Body of pancreas (tissue), 4 donors: ENCODE measurements around the gene SKIL. TPM values are rescaled to one million over a fixed set of nuclear protein-coding genes. Genes with fewer than 3 reads are reported as not detected.
A peak's percentile ranks its signal among the peaks of the same experiment; 100 is the strongest.

Experiments used
- ATAC-seq: fragments of 150-250 bp; one replicate; pipeline ENCODE4 v1.9.1; 2016
- DNase-seq, 4 donors: peaks; one replicate each; pipeline ENCODE4 v3.0.0-alpha.2; 2019
- H3K27ac ChIP-seq, 4 donors: fragments of 200-600 bp; sonication (generic); 1 replicate in 3 of 4; 2 replicates in 1 of 4; pipeline versions ENCODE4 v1.5.1 to v1.6.1; 2016 to 2019; ENCODE audit warnings: mild to moderate bottlenecking in 1 of 4, mixed read lengths in 1 of 4, moderate library complexity in 1 of 4
- H3K27me3 ChIP-seq, 2 donors: fragments of 200-600 bp; sonication (generic); one replicate each; pipeline ENCODE4 v1.6.0; 2016; ENCODE audit warnings: mild to moderate bottlenecking in 1 of 2
- H3K36me3 ChIP-seq, 2 donors: fragments of 200-600 bp; sonication (generic); replicated peaks in 1 of 2; 2 replicates each; pipeline ENCODE4 v1.5.1; 2016; ENCODE audit warnings: low read depth in 2 of 2; ENCODE audit not compliant: insufficient read depth in 1 of 2
- H3K4me1 ChIP-seq: fragments of 200-600 bp; sonication (generic); one replicate; pipeline ENCODE4 v1.6.0; 2016
- H3K4me3 ChIP-seq, 2 donors: fragments of 200-600 bp; sonication (generic); 1 replicate in 1 of 2; 2 replicates in 1 of 2; pipeline ENCODE4 v1.5.1; 2016 to 2019
- H3K9me3 ChIP-seq, 3 donors: fragments of 200-600 bp; sonication (generic); 1 replicate in 2 of 3; 2 replicates in 1 of 3; pipeline ENCODE4 v1.5.1; 2016
- POLR2A ChIP-seq, 3 donors: fragments of 450-650 bp; IDR thresholded peaks; one replicate each; pipeline ENCODE4 v1.6.1; 2016; ENCODE audit warnings: antibody characterized with exemption in 3 of 3, mild to moderate bottlenecking in 2 of 3
- WGBS, 2 donors: methylation state at CpG; one replicate each; pipeline ENCODE4 v1.1.5; 2017; 5-methylcytosine and 5-hydroxymethylcytosine counted together
- intact Hi-C: fragments of 100-400 bp; cut with DNase I; formaldehyde crosslinking; loops from one replicate; pipeline ENCODE4 v1.15.1; 2023
- total RNA-seq, 2 donors: library from RNA; depleted of rRNA; stranded (reverse); fragments of >200 nt; gene quantifications; one replicate each; pipeline ENCODE4 v1.1.0, GENCODE V29; 2016
- TF ChIP-seq, protein P1 (sequence below), 7 experiments: fragments of 450-650 bp in 4 of 7; fragments of 200-600 bp in 3 of 7; sonication (generic) in 3 of 7; IDR thresholded peaks; one replicate each; pipeline ENCODE4 v1.5.1; 2016 to 2019; ENCODE audit warnings: antibody characterized with exemption in 7 of 7

SKIL gene
- total RNA-seq, 2 donors from 2014 or later, result 17.5 to 22.6 TPM

DNA sequence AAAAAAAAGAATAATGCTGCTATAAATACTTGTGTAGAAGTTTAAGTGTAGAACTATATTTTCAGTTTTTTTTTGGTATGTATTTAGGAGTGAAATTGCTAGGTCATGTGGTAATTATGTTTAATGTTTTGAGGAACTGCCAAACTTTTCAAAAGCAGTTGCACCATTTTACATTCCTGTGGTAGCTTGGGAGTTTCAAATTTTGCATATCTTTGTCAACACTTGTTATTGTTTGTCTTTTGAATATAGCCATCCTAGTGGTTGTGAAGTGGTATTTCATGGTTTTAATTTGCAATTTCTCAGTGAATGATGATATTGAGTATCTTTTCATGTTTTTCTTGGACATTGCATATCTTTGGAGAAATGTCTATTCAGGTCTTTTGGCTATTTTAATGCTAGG, 30.4 kb downstream of the SKIL start:
- H3K27me3 ChIP-seq, result no peaks in the 10 kb centered on the region
- DNase-seq (no peak), ATAC-seq (no peak)
- TF ChIP-seq POLR2A (IDR thresholded peaks at IDR 0.05), result no peak
- TF ChIP-seq, protein P1, sequence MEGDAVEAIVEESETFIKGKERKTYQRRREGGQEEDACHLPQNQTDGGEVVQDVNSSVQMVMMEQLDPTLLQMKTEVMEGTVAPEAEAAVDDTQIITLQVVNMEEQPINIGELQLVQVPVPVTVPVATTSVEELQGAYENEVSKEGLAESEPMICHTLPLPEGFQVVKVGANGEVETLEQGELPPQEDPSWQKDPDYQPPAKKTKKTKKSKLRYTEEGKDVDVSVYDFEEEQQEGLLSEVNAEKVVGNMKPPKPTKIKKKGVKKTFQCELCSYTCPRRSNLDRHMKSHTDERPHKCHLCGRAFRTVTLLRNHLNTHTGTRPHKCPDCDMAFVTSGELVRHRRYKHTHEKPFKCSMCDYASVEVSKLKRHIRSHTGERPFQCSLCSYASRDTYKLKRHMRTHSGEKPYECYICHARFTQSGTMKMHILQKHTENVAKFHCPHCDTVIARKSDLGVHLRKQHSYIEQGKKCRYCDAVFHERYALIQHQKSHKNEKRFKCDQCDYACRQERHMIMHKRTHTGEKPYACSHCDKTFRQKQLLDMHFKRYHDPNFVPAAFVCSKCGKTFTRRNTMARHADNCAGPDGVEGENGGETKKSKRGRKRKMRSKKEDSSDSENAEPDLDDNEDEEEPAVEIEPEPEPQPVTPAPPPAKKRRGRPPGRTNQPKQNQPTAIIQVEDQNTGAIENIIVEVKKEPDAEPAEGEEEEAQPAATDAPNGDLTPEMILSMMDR (IDR thresholded peaks at IDR 0.05), result no peak
- H3K36me3 ChIP-seq, result peaks cover 0 to 12% of the 10 kb centered on the region in 2 donors
- H3K4me1 ChIP-seq, result no peaks in the 10 kb centered on the region
- no peak overlapping the region for H3K4me3 ChIP-seq
- intact Hi-C loops, result no loop called here
- no peak overlapping the region for H3K27ac ChIP-seq
- H3K9me3 ChIP-seq, result no peaks in the 10 kb centered on the region

DNA sequence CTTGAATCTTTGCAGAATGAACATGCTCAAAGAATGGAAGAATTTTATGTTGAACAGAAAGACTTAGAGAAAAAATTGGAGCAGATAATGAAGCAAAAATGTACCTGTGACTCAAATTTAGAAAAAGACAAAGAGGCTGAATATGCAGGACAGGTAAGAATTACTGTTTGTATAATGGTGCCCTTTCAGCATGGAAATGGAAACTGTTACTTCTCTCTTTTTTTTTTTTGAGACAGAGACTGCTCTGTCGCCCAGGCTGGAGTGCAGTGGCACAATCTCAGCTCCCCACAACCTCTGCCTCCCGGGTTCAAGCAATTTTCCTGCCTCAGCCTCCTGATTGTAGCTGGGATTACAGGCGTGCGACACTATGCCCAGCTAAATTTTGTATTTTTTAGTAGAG, 33.6 kb downstream of the SKIL start:
- WGBS, 2 donors, result 85 to 93% methylated on average over 4 of the region's 4 CpGs
- H3K4me3 ChIP-seq, result no peak overlapping the region
- H3K27me3 ChIP-seq, result no peaks in the 10 kb centered on the region
- H3K9me3 ChIP-seq, result no peaks in the 10 kb centered on the region
- TF ChIP-seq POLR2A (IDR thresholded peaks at IDR 0.05), result no peak
- TF ChIP-seq, protein P1 (IDR thresholded peaks at IDR 0.05), result no peak
- intact Hi-C loops, result no loop called here
- ATAC-seq (no peak), DNase-seq (no peak)
- H3K36me3 ChIP-seq, result peaks cover 0 to 12% of the 10 kb centered on the region in 2 donors
- H3K4me1 ChIP-seq, result no peaks in the 10 kb centered on the region
- H3K27ac ChIP-seq, result no peak overlapping the region

DNA sequence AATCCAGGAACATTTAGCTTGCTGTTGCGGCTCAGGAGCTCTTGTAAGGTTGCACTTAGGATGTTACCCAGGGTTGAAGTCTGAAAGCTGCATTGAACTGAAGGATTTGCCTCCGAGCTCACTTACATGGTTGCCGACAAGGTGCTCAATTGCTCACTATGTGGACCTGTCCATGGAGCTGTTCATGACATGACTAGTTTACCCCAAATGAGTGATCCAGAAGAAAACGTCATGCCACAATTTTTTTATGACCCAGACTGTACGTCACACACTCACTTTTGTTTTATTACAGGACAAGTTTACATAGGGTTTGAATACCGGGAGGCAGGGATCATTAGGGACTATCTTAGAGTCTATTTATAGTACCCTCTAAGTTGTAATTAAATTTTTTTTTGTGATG, 40.2 kb downstream of the SKIL start:
- DNase-seq (no peak), ATAC-seq (no peak)
- Histone ChIP-seq H3K27ac (no peak overlapping the region), H3K4me3 (no peak overlapping the region), H3K4me1 (no peaks in the 10 kb centered on the region), H3K9me3 (no peaks in the 10 kb centered on the region), H3K36me3 (no peaks in the 10 kb centered on the region), H3K27me3 (no peaks in the 10 kb centered on the region)
- intact Hi-C loops, result no loop called here
- TF ChIP-seq POLR2A (IDR thresholded peaks at IDR 0.05), result no peak
- TF ChIP-seq, protein P1 (IDR thresholded peaks at IDR 0.05), result no peak
- WGBS, 2 donors, result 92 to 94% methylated on average over 6 of the region's 6 CpGs

DNA sequence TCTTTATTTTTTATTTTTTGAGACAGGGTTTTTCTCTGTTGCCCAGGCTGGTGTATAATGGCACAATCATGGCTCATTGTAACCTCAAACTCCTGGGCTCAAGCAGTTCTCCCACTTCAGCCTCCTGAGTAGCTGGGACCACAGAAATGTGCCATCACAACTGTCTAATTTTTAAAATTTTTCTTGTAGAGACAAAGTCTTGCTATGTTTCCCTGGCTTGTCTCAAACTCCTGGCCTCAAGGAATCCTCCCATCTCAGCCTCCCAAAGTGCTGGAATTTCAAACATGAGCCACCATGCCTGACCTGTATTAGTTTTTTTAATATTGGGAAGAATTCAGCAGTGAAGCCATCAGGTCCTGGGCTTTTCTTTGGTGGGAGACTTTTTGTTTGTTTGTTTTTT, 47.6 kb downstream of the SKIL start:
- ATAC-seq (no peak), DNase-seq (no peak)
- H3K4me1 ChIP-seq, result no peaks in the 10 kb centered on the region
- no peak overlapping the region for H3K4me3 ChIP-seq
- no peaks in the 10 kb centered on the region for H3K9me3 ChIP-seq
- H3K36me3 ChIP-seq, result no peaks in the 10 kb centered on the region
- H3K27me3 ChIP-seq, result no peaks in the 10 kb centered on the region
- intact Hi-C loops, result loop anchor here (10.0 kb wide), 1 partner anchor 90 kb away; no protein-coding TSS in a partner anchor
- no peak overlapping the region for H3K27ac ChIP-seq
- TF ChIP-seq POLR2A (IDR thresholded peaks at IDR 0.05), result no peak
- TF ChIP-seq, protein P1 (IDR thresholded peaks at IDR 0.05), result no peak

DNA sequence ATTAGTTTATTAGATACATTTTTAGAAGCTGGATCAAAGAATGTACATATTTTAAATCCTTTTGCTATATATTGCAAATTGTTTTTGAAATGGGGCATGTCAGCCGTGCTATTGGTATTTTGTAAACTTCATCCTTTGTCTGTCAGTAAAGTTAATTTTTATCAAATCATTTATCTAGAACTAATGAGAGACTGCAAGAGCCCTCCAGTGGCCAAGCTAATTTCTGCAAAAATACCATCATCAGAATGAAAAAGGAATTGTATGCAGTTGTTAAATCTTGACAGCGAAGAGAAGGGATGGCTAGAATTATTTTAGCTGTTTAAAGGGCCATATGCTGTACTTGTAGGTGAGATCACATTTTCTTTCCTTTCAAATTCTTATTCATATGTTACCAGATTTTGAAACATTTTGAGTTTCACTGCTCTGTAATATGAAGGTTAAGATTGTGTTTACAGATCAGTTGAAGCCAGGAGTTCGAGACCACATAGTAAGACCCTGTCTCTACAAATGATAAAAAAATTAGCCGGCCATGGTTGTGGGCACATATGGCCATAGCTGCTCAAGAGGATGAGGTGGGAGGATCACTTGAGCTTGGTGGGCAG, 53.0 kb downstream of the SKIL start:
- intact Hi-C loops, result loop anchor here (10.0 kb wide), 1 partner anchor 404 kb away; no protein-coding TSS in a partner anchor
- H3K27ac ChIP-seq, result no peak overlapping the region
- peak in 1 of 4 donors; percentile 22 for DNase-seq
- H3K27me3 ChIP-seq, result no peaks in the 10 kb centered on the region
- H3K4me1 ChIP-seq, result no peaks in the 10 kb centered on the region
- no peak overlapping the region for H3K4me3 ChIP-seq
- no peaks in the 10 kb centered on the region for H3K36me3 ChIP-seq
- no peak for TF ChIP-seq POLR2A (IDR thresholded peaks at IDR 0.05)
- TF ChIP-seq, protein P1 (IDR thresholded peaks at IDR 0.05), result peak in 6 of 7 experiments; percentile 11 to 58 (median 45)
- no peak for ATAC-seq
- H3K9me3 ChIP-seq, result no peaks in the 10 kb centered on the region
- 36 to 37% methylated on average over 4 of the region's 4 CpGs for WGBS, 2 donors
